DOHH2 (cell line): Measurements from ENCODE around the gene EDAR.

Source experiments
- H3F3A ChIP-seq: fragments of 200-600 bp; sonication (generic), shearing (Covaris generic); 2 replicates; pipeline ENCODE4 v1.6.0; 2016; ENCODE audit warnings: antibody characterized with exemption, mild to moderate bottlenecking; ENCODE audit not compliant: control insufficient read depth, insufficient read depth
- H3K27ac ChIP-seq: fragments of 200-600 bp; sonication (generic); 2 replicates; pipeline ENCODE4 v1.5.1; 2014; ENCODE audit warnings: low read depth, mild to moderate bottlenecking, low read length, moderate library complexity
- H3K27me3 ChIP-seq: fragments of 200-600 bp; sonication (generic); 2 replicates; pipeline ENCODE4 v1.6.1; 2014; ENCODE audit warnings: mild to moderate bottlenecking, low read length, mixed read lengths; ENCODE audit not compliant: control insufficient read depth
- H3K36me3 ChIP-seq: fragments of 200-600 bp; sonication (generic); 2 replicates; pipeline ENCODE4 v1.6.1; 2014; ENCODE audit warnings: mild to moderate bottlenecking, low read length, moderate library complexity, mixed read lengths; ENCODE audit not compliant: control insufficient read depth
- H3K4me1 ChIP-seq: fragments of 200-600 bp; sonication (generic); 2 replicates; pipeline ENCODE4 v1.6.1; 2014; ENCODE audit warnings: mild to moderate bottlenecking, low read length, mixed read lengths; ENCODE audit not compliant: control insufficient read depth
- H3K4me2 ChIP-seq: fragments of 200-600 bp; sonication (generic); 2 replicates; pipeline ENCODE4 v1.6.0; 2014; ENCODE audit warnings: mild to moderate bottlenecking, low read length, moderate library complexity
- H3K4me3 ChIP-seq: fragments of 200-600 bp; sonication (generic); 2 replicates; pipeline ENCODE4 v1.5.1; 2014; ENCODE audit warnings: mild to moderate bottlenecking, low read length, mixed read lengths
- H3K79me2 ChIP-seq: fragments of 200-600 bp; sonication (generic); 2 replicates; pipeline ENCODE4 v1.6.1; 2014; ENCODE audit warnings: mild to moderate bottlenecking, low read length, mixed read lengths; ENCODE audit not compliant: control insufficient read depth
- H3K9me2 ChIP-seq: fragments of 200-600 bp; sonication (generic); replicated peaks from 2 replicates; pipeline ENCODE4 v1.6.1; 2014; ENCODE audit warnings: mild to moderate bottlenecking, low read length, mixed read lengths; ENCODE audit not compliant: control insufficient read depth
- H3K9me3 ChIP-seq: fragments of 200-600 bp; sonication (generic); 2 replicates; pipeline ENCODE4 v1.6.1; 2014; ENCODE audit warnings: antibody characterized with exemption, low read length, mixed read lengths; ENCODE audit not compliant: control insufficient read depth, insufficient read depth
- H4K20me1 ChIP-seq: fragments of 200-600 bp; sonication (generic); 2 replicates; pipeline ENCODE4 v1.6.0; 2014; ENCODE audit warnings: low read depth, mild to moderate bottlenecking, antibody characterized with exemption, low read length, moderate library complexity; ENCODE audit not compliant: control insufficient read depth, insufficient read depth
- EZH2phosphoT487 ChIP-seq: fragments of 200-600 bp; sonication (generic); IDR thresholded peaks from 2 replicates; pipeline ENCODE4 v1.6.1; 2017; ENCODE audit warnings: borderline replicate concordance, mild to moderate bottlenecking, antibody characterized with exemption, low read length, moderate library complexity, mixed read lengths
- TF ChIP-seq, protein P1 (sequence below): fragments of 200-600 bp; sonication (generic); IDR thresholded peaks from one replicate; pipeline ENCODE4 v1.5.1; 2014; ENCODE audit warnings: antibody characterized with exemption, mild to moderate bottlenecking, low read depth, low read length; ENCODE audit not compliant: poor library complexity, severe bottlenecking

The EDAR gene

DNA sequence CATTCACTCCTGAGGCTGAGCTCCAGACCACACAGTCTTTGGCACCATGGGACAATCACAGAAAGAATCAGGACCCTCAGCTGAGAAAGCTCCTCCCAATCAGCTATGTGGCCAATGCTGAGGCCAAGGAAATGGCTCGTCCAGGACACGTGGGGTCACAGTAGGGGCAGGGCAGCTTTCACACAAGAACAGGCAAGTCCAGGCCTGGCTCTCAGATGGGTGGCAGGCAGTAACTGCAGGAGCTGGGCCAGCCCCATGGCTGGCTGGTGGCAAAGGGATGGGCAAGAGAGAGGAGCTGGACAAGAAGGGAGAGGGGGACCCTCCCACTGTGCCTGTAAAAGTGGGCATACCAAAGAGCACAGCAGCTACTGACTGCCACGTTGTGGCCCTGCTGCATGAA is 12.2 kb upstream of the EDAR start:
- TF ChIP-seq EZH2phosphoT487, result no peak
- TF ChIP-seq, protein P1, sequence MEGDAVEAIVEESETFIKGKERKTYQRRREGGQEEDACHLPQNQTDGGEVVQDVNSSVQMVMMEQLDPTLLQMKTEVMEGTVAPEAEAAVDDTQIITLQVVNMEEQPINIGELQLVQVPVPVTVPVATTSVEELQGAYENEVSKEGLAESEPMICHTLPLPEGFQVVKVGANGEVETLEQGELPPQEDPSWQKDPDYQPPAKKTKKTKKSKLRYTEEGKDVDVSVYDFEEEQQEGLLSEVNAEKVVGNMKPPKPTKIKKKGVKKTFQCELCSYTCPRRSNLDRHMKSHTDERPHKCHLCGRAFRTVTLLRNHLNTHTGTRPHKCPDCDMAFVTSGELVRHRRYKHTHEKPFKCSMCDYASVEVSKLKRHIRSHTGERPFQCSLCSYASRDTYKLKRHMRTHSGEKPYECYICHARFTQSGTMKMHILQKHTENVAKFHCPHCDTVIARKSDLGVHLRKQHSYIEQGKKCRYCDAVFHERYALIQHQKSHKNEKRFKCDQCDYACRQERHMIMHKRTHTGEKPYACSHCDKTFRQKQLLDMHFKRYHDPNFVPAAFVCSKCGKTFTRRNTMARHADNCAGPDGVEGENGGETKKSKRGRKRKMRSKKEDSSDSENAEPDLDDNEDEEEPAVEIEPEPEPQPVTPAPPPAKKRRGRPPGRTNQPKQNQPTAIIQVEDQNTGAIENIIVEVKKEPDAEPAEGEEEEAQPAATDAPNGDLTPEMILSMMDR, result no peak
- H3K27ac ChIP-seq, result no peak overlapping the region
- H3K4me3 ChIP-seq, result no peak overlapping the region
- H3K9me2 ChIP-seq, result no peaks in the 10 kb centered on the region
- no peaks in the 10 kb centered on the region for H3F3A ChIP-seq
- no peaks in the 10 kb centered on the region for H3K79me2 ChIP-seq
- H3K4me2 ChIP-seq, result no peak overlapping the region
- no peaks in the 10 kb centered on the region for H3K9me3 ChIP-seq
- H3K36me3 ChIP-seq, result no peaks in the 10 kb centered on the region
- no peaks in the 10 kb centered on the region for H4K20me1 ChIP-seq
- no peaks in the 10 kb centered on the region for H3K27me3 ChIP-seq
- no peaks in the 10 kb centered on the region for H3K4me1 ChIP-seq

DNA sequence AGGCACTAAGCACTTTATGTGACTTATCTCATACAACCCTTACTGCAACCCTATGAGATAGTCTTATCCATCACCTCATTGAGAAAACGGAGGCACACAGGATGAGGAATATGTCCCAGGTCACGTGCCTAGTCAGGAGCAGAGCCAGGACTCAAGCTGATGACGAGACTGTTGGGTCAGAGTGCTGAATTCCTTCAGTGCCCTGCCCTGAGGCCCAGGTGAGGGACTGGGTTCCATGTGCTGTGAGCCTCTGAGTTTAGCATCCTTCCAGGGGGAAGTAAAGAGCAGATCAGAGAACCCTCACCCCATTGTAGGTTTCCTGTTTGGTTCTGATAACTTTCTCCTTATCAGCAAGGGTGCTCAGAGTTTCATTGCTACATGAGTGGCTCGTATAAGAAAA is 11.7 kb upstream of the EDAR start:
- Histone ChIP-seq H3K27ac (no peak overlapping the region), H3K9me2 (no peaks in the 10 kb centered on the region), H3K4me3 (no peak overlapping the region), H3K36me3 (no peaks in the 10 kb centered on the region), H3K9me3 (no peaks in the 10 kb centered on the region), H3K79me2 (no peaks in the 10 kb centered on the region), H3K4me2 (no peak overlapping the region), H3F3A (no peaks in the 10 kb centered on the region), H3K4me1 (no peaks in the 10 kb centered on the region), H4K20me1 (no peaks in the 10 kb centered on the region), H3K27me3 (no peaks in the 10 kb centered on the region)
- TF ChIP-seq, protein P1, result no peak
- no peak for TF ChIP-seq EZH2phosphoT487

DNA sequence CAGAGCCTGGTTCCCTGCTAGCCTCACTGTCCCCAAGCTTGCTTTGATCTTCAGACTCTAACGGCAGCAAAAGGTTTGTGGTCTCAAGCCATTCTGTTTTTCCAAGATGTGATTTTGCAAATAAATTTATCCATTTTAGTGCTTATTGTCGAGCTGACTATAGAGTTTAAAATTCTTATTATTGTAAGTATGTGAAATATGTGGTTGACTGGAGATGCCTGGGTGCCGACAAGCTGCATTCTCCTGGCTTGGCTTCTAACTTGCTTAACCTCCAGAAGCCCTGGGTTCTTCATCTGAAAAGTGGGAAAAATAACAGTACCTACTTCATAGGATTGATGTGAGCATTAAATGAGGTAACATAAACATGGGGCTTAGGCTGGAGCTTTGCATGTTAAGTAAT is 9.9 kb upstream of the EDAR start:
- H3K9me2 ChIP-seq, result no peaks in the 10 kb centered on the region
- H3K9me3 ChIP-seq, result no peaks in the 10 kb centered on the region
- no peaks in the 10 kb centered on the region for H3K79me2 ChIP-seq
- H3F3A ChIP-seq, result no peaks in the 10 kb centered on the region
- H3K4me1 ChIP-seq, result no peaks in the 10 kb centered on the region
- H3K36me3 ChIP-seq, result no peaks in the 10 kb centered on the region
- TF ChIP-seq, protein P1, result no peak
- TF ChIP-seq EZH2phosphoT487, result no peak
- no peak overlapping the region for H3K27ac ChIP-seq
- H3K27me3 ChIP-seq, result no peaks in the 10 kb centered on the region
- no peak overlapping the region for H3K4me3 ChIP-seq
- no peak overlapping the region for H3K4me2 ChIP-seq
- no peaks in the 10 kb centered on the region for H4K20me1 ChIP-seq

DNA sequence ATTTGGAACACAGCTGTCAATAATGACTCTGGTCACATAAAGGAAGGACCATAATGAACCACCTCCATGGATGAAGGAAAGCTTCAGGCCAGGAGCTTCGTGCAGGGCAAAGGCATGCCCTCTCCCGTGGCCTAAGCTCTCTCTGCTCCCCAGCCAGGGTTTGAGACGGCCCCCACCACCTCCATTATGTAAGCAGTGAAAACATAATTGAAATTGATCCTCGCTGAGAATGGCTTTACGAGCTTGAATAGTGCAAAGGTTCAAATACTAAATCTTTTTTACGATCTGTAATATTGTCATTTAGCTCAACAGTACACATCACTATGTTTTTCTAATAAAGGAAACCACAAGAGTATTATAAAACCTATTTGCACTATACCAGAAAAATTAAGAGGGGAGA is 5.2 kb upstream of the EDAR start:
- no peaks in the 10 kb centered on the region for H3F3A ChIP-seq
- no peaks in the 10 kb centered on the region for H3K79me2 ChIP-seq
- H3K36me3 ChIP-seq, result no peaks in the 10 kb centered on the region
- H3K27ac ChIP-seq, result no peak overlapping the region
- no peaks in the 10 kb centered on the region for H3K4me1 ChIP-seq
- H3K27me3 ChIP-seq, result 0 out of 2 replicates have a peak, but pooled peaks cover 2% of the 10 kb centered on the region
- H4K20me1 ChIP-seq, result no peaks in the 10 kb centered on the region
- no peaks in the 10 kb centered on the region for H3K9me2 ChIP-seq
- H3K9me3 ChIP-seq, result no peaks in the 10 kb centered on the region
- no peak overlapping the region for H3K4me2 ChIP-seq
- TF ChIP-seq EZH2phosphoT487, result no peak
- TF ChIP-seq, protein P1, result no peak
- no peak overlapping the region for H3K4me3 ChIP-seq
